K562 (cell line): ENCODE measurements around the gene EIF4G1. TPM values are rescaled to one million over a fixed set of nuclear protein-coding genes. Genes with fewer than 3 reads are reported as not detected.

ENCODE experiments used
- BACH1 ChIP-seq: fragments of 200-800 bp; sonication (Bioruptor generic); IDR thresholded peaks from 2 replicates; pipeline ENCODE4 v1.6.1; 2016; ENCODE audit warnings: missing genetic modification characterization, missing compliant biosample characterization
- CCAR2 ChIP-seq: fragments of 200-400 bp; formaldehyde crosslinking; IDR thresholded peaks from 2 replicates; pipeline ENCODE4 v1.6.1; 2017; ENCODE audit warnings: mild to moderate bottlenecking, low read depth, low read length
- HDAC1 ChIP-seq, 2 experiments: fragments of 450-650 bp; IDR thresholded peaks; 2 replicates each; pipeline ENCODE4 v1.6.1; 2016 to 2017; ENCODE audit warnings: inconsistent platforms in 1 of 2, mild to moderate bottlenecking in 1 of 2, moderate library complexity in 1 of 2
- ILF3 ChIP-seq: fragments of 450-650 bp; IDR thresholded peaks from 2 replicates; pipeline ENCODE4 v1.6.1; 2018; ENCODE audit warnings: antibody characterized with exemption, mild to moderate bottlenecking, moderate library complexity, borderline replicate concordance
- MYC ChIP-seq, 2 experiments: fragments of 250-450 bp in 1 of 2; sonication (Bioruptor Pico) in 1 of 2; IDR thresholded peaks; 2 replicates each; pipeline versions ENCODE4 v1.5.1 to v1.6.1; 2012 to 2021; ENCODE audit warnings: low read depth in 2 of 2, borderline replicate concordance in 1 of 2, improper control_type of control experiment in 1 of 2, low read length in 1 of 2, mild to moderate bottlenecking in 1 of 2, moderate library complexity in 1 of 2
- NONO ChIP-seq, 2 experiments: fragments of 200-400 bp in 1 of 2; fragments of 450-650 bp in 1 of 2; formaldehyde crosslinking in 1 of 2; IDR thresholded peaks; 2 replicates each; pipeline ENCODE4 v1.6.1; 2017; ENCODE audit warnings: low read depth in 2 of 2, mild to moderate bottlenecking in 2 of 2, moderate library complexity in 2 of 2, low read length in 1 of 2
- SIN3A ChIP-seq, 2 experiments: fragments of 150-350 bp in 1 of 2; IDR thresholded peaks; 2 replicates each; pipeline ENCODE4 v1.6.1; 2011 to 2016; ENCODE audit warnings: borderline replicate concordance in 2 of 2, low read depth in 2 of 2, low read length in 2 of 2, mild to moderate bottlenecking in 2 of 2, moderate library complexity in 2 of 2; ENCODE audit not compliant: control insufficient read depth in 1 of 2
- SMAD3 ChIP-seq: fragments of 450-650 bp; formaldehyde crosslinking; conservative IDR thresholded peaks from 2 replicates; pipeline ENCODE4 v1.4.0; 2020; ENCODE audit warnings: mild to moderate bottlenecking
- TOE1 ChIP-seq, 2 experiments: fragments of 450-650 bp in 1 of 2; sonication (generic) in 1 of 2; formaldehyde crosslinking in 1 of 2; IDR thresholded peaks; 2 replicates each; pipeline versions ENCODE4 v1.7.1 to v1.8.0; 2016 to 2022; ENCODE audit warnings: borderline replicate concordance in 2 of 2, mild to moderate bottlenecking in 2 of 2, antibody characterized with exemption in 1 of 2, inconsistent platforms in 1 of 2, low read depth in 1 of 2, missing genetic modification reagents in 1 of 2, moderate library complexity in 1 of 2
- ZFX ChIP-seq: sonication (generic); formaldehyde crosslinking; IDR thresholded peaks from 2 replicates; pipeline ENCODE4 v1.8.0; 2022; ENCODE audit warnings: mild to moderate bottlenecking, missing genetic modification reagents, moderate library complexity
- ZNF644 ChIP-seq: fragments of 200-800 bp; sonication (Bioruptor generic); IDR thresholded peaks from 2 replicates; pipeline ENCODE4 v1.6.1; 2016; ENCODE audit warnings: low read depth, missing genetic modification characterization, missing compliant biosample characterization
- ZNF717 ChIP-seq: fragments of 250-450 bp; sonication (Bioruptor Pico); IDR thresholded peaks from 2 replicates; pipeline ENCODE4 v1.5.0; 2021
- polyA plus RNA-seq, 8 experiments: library from polyadenylated mRNA; depleted of rRNA in 4 of 8; stranded (reverse) in 5 of 8; unstranded in 3 of 8; fragments of >200 nt; fragmentation: Nextera tagmentation in 2 of 8; fragmentation: Illumina TruSeq in 1 of 8; extraction: Ambion mirVana in 2 of 8; extraction: Trizol in 1 of 8; gene quantifications; 2 replicates each; pipeline versions ENCODE4 v1.2.1 to v1.2.3, GENCODE V29; 2011 to 2014; ENCODE audit warnings: inconsistent platforms in 1 of 8, missing spikeins in 1 of 8
- total RNA-seq, 7 experiments: library from RNA; depleted of rRNA in 6 of 7; stranded (reverse); fragments of >200 nt in 6 of 7; fragmentation: Illumina TruSeq in 2 of 7; extraction: Trizol in 2 of 7; gene quantifications; 2 replicates each; pipeline versions ENCODE4 v1.2.1 to v1.2.3, GENCODE V29; 2011 to 2021; ENCODE audit warnings: low replicate concordance in 1 of 7
- TF ChIP-seq, protein P1 (sequence below): sonication (generic); formaldehyde crosslinking; IDR thresholded peaks from 2 replicates; pipeline ENCODE4 v1.8.0; 2022; ENCODE audit warnings: mild to moderate bottlenecking, missing genetic modification reagents
- TF ChIP-seq, protein P2 (sequence below): sonication (generic); formaldehyde crosslinking; IDR thresholded peaks from 2 replicates; pipeline ENCODE4 v1.8.0; 2022; ENCODE audit warnings: mild to moderate bottlenecking, missing genetic modification reagents
- TF ChIP-seq, protein P3 (sequence below): sonication (generic); formaldehyde crosslinking; IDR thresholded peaks from 2 replicates; pipeline ENCODE4 v1.8.0; 2022; ENCODE audit warnings: mild to moderate bottlenecking, low read depth, missing genetic modification reagents
- TF ChIP-seq, protein P4 (sequence below): sonication (generic); formaldehyde crosslinking; IDR thresholded peaks from 2 replicates; pipeline ENCODE4 v1.8.0; 2022; ENCODE audit warnings: mild to moderate bottlenecking, missing genetic modification reagents

EIF4G1 gene
- total and polyA plus RNA-seq, 9 of the 15 experiments (the other 6 are each of a cell fraction or from before 2014, with no cell fraction given): 4.6 to 505 (median 155) TPM

DNA sequence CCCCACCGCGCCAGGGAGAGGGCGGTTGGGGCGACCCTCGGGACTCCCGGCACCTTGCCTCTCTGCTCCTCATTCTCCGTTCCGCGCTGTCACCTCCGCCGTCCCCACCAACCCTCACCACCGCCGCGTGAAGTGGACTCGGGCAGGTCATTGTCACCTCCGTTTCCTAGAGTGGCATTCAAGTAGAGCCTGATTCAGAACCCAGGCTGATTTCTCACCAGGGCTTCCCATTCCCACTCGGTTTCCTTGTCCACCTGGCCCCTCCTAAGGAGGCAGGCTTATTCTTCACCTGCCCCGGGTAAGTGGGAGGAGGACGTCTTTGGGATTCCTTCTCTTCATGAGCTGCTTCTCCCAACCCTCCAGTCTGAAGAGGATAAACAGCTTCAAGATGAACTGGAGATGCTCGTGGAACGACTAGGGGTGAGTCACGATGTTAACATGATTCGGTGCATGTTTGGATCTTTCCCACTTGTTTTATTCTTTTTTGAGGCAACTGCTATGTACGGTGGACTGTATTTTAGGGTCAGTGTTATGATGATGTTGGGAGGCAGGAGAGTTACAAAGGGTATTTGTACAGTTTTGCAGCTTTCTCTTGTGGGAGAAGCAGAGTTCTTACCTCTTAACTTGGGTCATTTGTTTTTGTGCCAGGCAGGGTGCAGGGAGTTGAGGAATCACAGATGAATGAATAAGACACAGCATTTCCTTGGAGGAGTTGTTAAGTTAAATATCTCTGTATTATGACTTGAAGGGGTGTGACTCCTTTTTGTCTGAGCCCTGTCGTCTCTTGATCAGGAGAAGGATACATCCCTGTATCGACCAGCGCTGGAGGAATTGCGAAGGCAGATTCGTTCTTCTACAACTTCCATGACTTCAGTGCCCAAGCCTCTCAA, 14.7 kb upstream of the EIF4G1 start (continued):
- TF ChIP-seq MYC (IDR thresholded peaks at IDR 0.05; ENCODE audit: low read depth, low read length): no peak
- peak; percentile 27; the same call in 1 of the 2 replicates for TF ChIP-seq MYC (CRISPR knock-in tag; IDR thresholded peaks at IDR 0.05; ENCODE audit: borderline replicate concordance, low read depth)
- no peak for TF ChIP-seq ILF3
- TF ChIP-seq SMAD3: no peak
- TF ChIP-seq TOE1 (IDR thresholded peaks at IDR 0.05; ENCODE audit: borderline replicate concordance): no peak
- TF ChIP-seq TOE1 (CRISPR knock-in tag; IDR thresholded peaks at IDR 0.05; ENCODE audit: borderline replicate concordance, low read depth): 0 out of 2 replicates have a peak, but pooled peaks have one; percentile 45
- TF ChIP-seq BACH1 (tag): no peak
- no peak for TF ChIP-seq ZNF717 (CRISPR knock-in tag)
- no peak for TF ChIP-seq CCAR2
- TF ChIP-seq, protein P1, sequence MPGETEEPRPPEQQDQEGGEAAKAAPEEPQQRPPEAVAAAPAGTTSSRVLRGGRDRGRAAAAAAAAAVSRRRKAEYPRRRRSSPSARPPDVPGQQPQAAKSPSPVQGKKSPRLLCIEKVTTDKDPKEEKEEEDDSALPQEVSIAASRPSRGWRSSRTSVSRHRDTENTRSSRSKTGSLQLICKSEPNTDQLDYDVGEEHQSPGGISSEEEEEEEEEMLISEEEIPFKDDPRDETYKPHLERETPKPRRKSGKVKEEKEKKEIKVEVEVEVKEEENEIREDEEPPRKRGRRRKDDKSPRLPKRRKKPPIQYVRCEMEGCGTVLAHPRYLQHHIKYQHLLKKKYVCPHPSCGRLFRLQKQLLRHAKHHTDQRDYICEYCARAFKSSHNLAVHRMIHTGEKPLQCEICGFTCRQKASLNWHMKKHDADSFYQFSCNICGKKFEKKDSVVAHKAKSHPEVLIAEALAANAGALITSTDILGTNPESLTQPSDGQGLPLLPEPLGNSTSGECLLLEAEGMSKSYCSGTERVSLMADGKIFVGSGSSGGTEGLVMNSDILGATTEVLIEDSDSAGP (CRISPR knock-in tag): 0 out of 2 replicates have a peak, but pooled peaks have one; percentile 17
- peak; percentile 64 for TF ChIP-seq ZFX (CRISPR knock-in tag)
- TF ChIP-seq SIN3A (IDR thresholded peaks at IDR 0.05; ENCODE audit: borderline replicate concordance in 2 of 2, control insufficient read depth in 1 of 2, low read depth in 2 of 2, low read length in 2 of 2): peak in 1 of 2 experiments; percentile 35; a peak in 1 of 4 replicates
- TF ChIP-seq, protein P2, sequence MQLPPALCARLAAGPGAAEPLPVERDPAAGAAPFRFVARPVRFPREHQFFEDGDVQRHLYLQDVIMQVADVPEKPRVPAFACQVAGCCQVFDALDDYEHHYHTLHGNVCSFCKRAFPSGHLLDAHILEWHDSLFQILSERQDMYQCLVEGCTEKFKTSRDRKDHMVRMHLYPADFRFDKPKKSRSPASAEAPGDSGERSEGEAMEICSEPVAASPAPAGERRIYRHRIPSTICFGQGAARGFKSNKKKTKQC (CRISPR knock-in tag): 0 out of 2 replicates have a peak, but pooled peaks have one; percentile 46
- no peak for TF ChIP-seq ZNF644 (tag)
- TF ChIP-seq, protein P3, sequence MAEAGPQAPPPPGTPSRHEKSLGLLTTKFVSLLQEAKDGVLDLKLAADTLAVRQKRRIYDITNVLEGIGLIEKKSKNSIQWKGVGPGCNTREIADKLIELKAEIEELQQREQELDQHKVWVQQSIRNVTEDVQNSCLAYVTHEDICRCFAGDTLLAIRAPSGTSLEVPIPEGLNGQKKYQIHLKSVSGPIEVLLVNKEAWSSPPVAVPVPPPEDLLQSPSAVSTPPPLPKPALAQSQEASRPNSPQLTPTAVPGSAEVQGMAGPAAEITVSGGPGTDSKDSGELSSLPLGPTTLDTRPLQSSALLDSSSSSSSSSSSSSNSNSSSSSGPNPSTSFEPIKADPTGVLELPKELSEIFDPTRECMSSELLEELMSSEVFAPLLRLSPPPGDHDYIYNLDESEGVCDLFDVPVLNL (CRISPR knock-in tag): 0 out of 2 replicates have a peak, but pooled peaks have one; percentile 38
- no peak; a peak in 1 of 4 replicates for TF ChIP-seq HDAC1 (IDR thresholded peaks at IDR 0.05)
- TF ChIP-seq, protein P4, sequence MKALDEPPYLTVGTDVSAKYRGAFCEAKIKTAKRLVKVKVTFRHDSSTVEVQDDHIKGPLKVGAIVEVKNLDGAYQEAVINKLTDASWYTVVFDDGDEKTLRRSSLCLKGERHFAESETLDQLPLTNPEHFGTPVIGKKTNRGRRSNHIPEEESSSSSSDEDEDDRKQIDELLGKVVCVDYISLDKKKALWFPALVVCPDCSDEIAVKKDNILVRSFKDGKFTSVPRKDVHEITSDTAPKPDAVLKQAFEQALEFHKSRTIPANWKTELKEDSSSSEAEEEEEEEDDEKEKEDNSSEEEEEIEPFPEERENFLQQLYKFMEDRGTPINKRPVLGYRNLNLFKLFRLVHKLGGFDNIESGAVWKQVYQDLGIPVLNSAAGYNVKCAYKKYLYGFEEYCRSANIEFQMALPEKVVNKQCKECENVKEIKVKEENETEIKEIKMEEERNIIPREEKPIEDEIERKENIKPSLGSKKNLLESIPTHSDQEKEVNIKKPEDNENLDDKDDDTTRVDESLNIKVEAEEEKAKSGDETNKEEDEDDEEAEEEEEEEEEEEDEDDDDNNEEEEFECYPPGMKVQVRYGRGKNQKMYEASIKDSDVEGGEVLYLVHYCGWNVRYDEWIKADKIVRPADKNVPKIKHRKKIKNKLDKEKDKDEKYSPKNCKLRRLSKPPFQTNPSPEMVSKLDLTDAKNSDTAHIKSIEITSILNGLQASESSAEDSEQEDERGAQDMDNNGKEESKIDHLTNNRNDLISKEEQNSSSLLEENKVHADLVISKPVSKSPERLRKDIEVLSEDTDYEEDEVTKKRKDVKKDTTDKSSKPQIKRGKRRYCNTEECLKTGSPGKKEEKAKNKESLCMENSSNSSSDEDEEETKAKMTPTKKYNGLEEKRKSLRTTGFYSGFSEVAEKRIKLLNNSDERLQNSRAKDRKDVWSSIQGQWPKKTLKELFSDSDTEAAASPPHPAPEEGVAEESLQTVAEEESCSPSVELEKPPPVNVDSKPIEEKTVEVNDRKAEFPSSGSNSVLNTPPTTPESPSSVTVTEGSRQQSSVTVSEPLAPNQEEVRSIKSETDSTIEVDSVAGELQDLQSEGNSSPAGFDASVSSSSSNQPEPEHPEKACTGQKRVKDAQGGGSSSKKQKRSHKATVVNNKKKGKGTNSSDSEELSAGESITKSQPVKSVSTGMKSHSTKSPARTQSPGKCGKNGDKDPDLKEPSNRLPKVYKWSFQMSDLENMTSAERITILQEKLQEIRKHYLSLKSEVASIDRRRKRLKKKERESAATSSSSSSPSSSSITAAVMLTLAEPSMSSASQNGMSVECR: peak; percentile 80
- no peak for TF ChIP-seq NONO (IDR thresholded peaks at IDR 0.05; ENCODE audit: low read depth in 2 of 2, low read length in 1 of 2)
